ENCODE results near the gene SLU7. TPM values are rescaled to one million over a fixed set of nuclear protein-coding genes. Genes with fewer than 3 reads are reported as not detected.

The SLU7 gene
- polyA plus RNA-seq, 1 donor from 2014 or later = 82.2 TPM

DNA sequence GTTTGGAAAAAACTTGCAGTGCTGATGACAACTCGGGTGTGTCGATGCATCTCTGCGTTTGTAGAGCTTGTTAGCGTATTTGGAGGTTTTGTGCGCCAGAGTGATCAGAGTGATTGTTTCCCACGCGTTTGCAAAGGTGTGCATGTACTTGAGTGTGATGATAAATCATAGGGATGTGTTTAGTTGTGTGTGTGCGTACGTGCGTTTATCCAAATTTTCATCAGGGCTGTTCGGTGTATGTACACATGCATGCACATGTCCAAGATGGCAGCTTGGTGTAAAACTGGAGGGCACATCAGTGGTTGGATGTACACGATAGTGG, 48.2 kb downstream of the SLU7 start:
- TF ChIP-seq RAD21 (conservative IDR thresholded peaks at IDR 0.05) (no peak), MXI1 (conservative IDR thresholded peaks at IDR 0.05; ENCODE audit: poor library complexity, severe bottlenecking) (no peak), TAF1 (IDR thresholded peaks at IDR 0.05; ENCODE audit: low read depth) (no peak), SMC3 (conservative IDR thresholded peaks at IDR 0.05; ENCODE audit: poor library complexity) (no peak), EP300 (conservative IDR thresholded peaks at IDR 0.05; ENCODE audit: poor library complexity, severe bottlenecking) (no peak), POLR2AphosphoS5 (IDR thresholded peaks at IDR 0.05) (no peak), EZH2 (IDR thresholded peaks at IDR 0.05; ENCODE audit: borderline replicate concordance, insufficient read depth, low read length, poor library complexity, severe bottlenecking) (no peak)
- TF ChIP-seq, protein P1, sequence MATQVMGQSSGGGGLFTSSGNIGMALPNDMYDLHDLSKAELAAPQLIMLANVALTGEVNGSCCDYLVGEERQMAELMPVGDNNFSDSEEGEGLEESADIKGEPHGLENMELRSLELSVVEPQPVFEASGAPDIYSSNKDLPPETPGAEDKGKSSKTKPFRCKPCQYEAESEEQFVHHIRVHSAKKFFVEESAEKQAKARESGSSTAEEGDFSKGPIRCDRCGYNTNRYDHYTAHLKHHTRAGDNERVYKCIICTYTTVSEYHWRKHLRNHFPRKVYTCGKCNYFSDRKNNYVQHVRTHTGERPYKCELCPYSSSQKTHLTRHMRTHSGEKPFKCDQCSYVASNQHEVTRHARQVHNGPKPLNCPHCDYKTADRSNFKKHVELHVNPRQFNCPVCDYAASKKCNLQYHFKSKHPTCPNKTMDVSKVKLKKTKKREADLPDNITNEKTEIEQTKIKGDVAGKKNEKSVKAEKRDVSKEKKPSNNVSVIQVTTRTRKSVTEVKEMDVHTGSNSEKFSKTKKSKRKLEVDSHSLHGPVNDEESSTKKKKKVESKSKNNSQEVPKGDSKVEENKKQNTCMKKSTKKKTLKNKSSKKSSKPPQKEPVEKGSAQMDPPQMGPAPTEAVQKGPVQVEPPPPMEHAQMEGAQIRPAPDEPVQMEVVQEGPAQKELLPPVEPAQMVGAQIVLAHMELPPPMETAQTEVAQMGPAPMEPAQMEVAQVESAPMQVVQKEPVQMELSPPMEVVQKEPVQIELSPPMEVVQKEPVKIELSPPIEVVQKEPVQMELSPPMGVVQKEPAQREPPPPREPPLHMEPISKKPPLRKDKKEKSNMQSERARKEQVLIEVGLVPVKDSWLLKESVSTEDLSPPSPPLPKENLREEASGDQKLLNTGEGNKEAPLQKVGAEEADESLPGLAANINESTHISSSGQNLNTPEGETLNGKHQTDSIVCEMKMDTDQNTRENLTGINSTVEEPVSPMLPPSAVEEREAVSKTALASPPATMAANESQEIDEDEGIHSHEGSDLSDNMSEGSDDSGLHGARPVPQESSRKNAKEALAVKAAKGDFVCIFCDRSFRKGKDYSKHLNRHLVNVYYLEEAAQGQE (IDR thresholded peaks at IDR 0.05; ENCODE audit: borderline replicate concordance) = no peak
- TF ChIP-seq, protein P2, sequence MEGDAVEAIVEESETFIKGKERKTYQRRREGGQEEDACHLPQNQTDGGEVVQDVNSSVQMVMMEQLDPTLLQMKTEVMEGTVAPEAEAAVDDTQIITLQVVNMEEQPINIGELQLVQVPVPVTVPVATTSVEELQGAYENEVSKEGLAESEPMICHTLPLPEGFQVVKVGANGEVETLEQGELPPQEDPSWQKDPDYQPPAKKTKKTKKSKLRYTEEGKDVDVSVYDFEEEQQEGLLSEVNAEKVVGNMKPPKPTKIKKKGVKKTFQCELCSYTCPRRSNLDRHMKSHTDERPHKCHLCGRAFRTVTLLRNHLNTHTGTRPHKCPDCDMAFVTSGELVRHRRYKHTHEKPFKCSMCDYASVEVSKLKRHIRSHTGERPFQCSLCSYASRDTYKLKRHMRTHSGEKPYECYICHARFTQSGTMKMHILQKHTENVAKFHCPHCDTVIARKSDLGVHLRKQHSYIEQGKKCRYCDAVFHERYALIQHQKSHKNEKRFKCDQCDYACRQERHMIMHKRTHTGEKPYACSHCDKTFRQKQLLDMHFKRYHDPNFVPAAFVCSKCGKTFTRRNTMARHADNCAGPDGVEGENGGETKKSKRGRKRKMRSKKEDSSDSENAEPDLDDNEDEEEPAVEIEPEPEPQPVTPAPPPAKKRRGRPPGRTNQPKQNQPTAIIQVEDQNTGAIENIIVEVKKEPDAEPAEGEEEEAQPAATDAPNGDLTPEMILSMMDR (IDR thresholded peaks at IDR 0.05; ENCODE audit: poor library complexity, severe bottlenecking) = no peak
- Histone ChIP-seq H3K36me3 (ENCODE audit: insufficient read depth, low read length) (no peaks in the 10 kb centered on the region), H3K4me3 (ENCODE audit: low read length) (peak overlapping the region; percentile 70), H3K9me2 (ENCODE audit: insufficient read depth, low read length) (no peaks in the 10 kb centered on the region), H3K27ac (ENCODE audit: low read length) (no peak overlapping the region), H4K20me1 (ENCODE audit: insufficient read depth) (no peaks in the 10 kb centered on the region), H2AFZ (ENCODE audit: low read depth, low read length) (no peak overlapping the region), H3K4me2 (ENCODE audit: low read length) (peak overlapping the region; percentile 22), H3K79me2 (replicated peaks; ENCODE audit: insufficient read depth, low read length) (no peaks in the 10 kb centered on the region), H3F3A (ENCODE audit: insufficient read depth, low read length, poor library complexity, severe bottlenecking) (no peaks in the 10 kb centered on the region), H3K27me3 (ENCODE audit: insufficient read depth, low read depth, low read length) (peaks cover 12% of the 10 kb centered on the region), H3K9ac (ENCODE audit: low read length) (peak overlapping the region; percentile 49), H3K9me3 (ENCODE audit: low read length) (no peaks in the 10 kb centered on the region)

- peaks cover 12% of the 10 kb centered on the region for H3K27me3 ChIP-seq (ENCODE audit: insufficient read depth, low read depth, low read length)
- H3K36me3 ChIP-seq (ENCODE audit: insufficient read depth, low read length) = no peaks in the 10 kb centered on the region
- H3K9ac ChIP-seq (ENCODE audit: low read length) = peak within 1 kb of the TSS; percentile 49
- no peaks in the 10 kb centered on the region for H4K20me1 ChIP-seq (ENCODE audit: insufficient read depth)
- H3K4me2 ChIP-seq (ENCODE audit: low read length) = peak within 1 kb of the TSS; percentile 22
- TF ChIP-seq, protein P1 (IDR thresholded peaks at IDR 0.05; ENCODE audit: borderline replicate concordance) = peak; percentile 33
- TF ChIP-seq MXI1 (conservative IDR thresholded peaks at IDR 0.05; ENCODE audit: poor library complexity, severe bottlenecking) (no peak), TAF1 (IDR thresholded peaks at IDR 0.05; ENCODE audit: low read depth) (no peak)
- H3K79me2 ChIP-seq (replicated peaks; ENCODE audit: insufficient read depth, low read length) = no peaks in the 10 kb centered on the region
- no peak within 1 kb of the TSS for H2AFZ ChIP-seq (ENCODE audit: low read depth, low read length)
- H3K4me3 ChIP-seq (ENCODE audit: low read length) = peak within 1 kb of the TSS; percentile 70
- H3K27ac ChIP-seq (ENCODE audit: low read length) = no peak within 1 kb of the TSS
- no peaks in the 10 kb centered on the region for H3K9me3 ChIP-seq (ENCODE audit: low read length)
- H3F3A ChIP-seq (ENCODE audit: insufficient read depth, low read length, poor library complexity, severe bottlenecking) = no peaks in the 10 kb centered on the region
- H3K9me2 ChIP-seq (ENCODE audit: insufficient read depth, low read length) = no peaks in the 10 kb centered on the region
Observed at GRCh38 chr5:160369990-160370712, 48.7 kb downstream of the SLU7 start, which contains the start of gene C1QTNF2. C1QTNF2 (minus strand) TSS chr5:160370626; CDS start chr5:160355011, 15,615 bp downstream.
